ENCODE results near the gene NUPR1. TPM values are rescaled to one million over a fixed set of nuclear protein-coding genes. Genes with fewer than 3 reads are reported as not detected.
A peak's percentile ranks its signal among the peaks of the same experiment; 100 is the strongest.

The NUPR1 gene
- total and polyA plus RNA-seq, 4 experiments from 2014 or later, result not detected

- no peaks in the 10 kb centered on the region for H3K9me3 ChIP-seq (ENCODE audit: control insufficient read depth in 1 of 2, low read length in 2 of 2)
- H3K9me3 Mint-ChIP-seq, result no peaks in the 10 kb centered on the region
- H3K27ac Mint-ChIP-seq, result peak overlapping the region in 1 of 7 donors; percentile 11
- H3K4me1 Mint-ChIP-seq, result peaks cover 0 to 6% (median 3%) of the 10 kb centered on the region in 4 donors
- H3K27me3 Mint-ChIP-seq, result no peaks in the 10 kb centered on the region
- no peaks in the 10 kb centered on the region for H3K27me3 ChIP-seq (ENCODE audit: insufficient read depth, low read length)
- H3K36me3 Mint-ChIP-seq, result no peaks in the 10 kb centered on the region
- CTCF ChIA-PET (ENCODE audit: partially characterized antibody), result interaction anchor here (1.3 kb wide), 1 partner anchor 20 kb away, joined by 3 read pairs; no protein-coding TSS in a partner anchor
- POLR2A ChIA-PET (ENCODE audit: partially characterized antibody), result interaction anchor here (0.6 to 1.6 kb wide), 3 partner anchors 10 to 20 kb away, joined by 3 to 11 read pairs (median 4); partner anchors contain the start of gene APOBR
- H3K4me1 ChIP-seq (ENCODE audit: insufficient read depth, low read length), result peaks cover 2% of the 10 kb centered on the region
- no peak for DNase-seq
- H3K36me3 ChIP-seq (ENCODE audit: insufficient read depth, low read length), result no peaks in the 10 kb centered on the region
- no peak overlapping the region for H3K27ac ChIP-seq (ENCODE audit: low read depth, low read length)
- H3K4me3 ChIP-seq (ENCODE audit: low read length in 2 of 2), result no peak overlapping the region
- H3K4me3 Mint-ChIP-seq, result no peak overlapping the region
- intact Hi-C loops (cut with micrococcal nuclease), result no loop called here
Observed at GRCh38 chr16:28514246-28514645, 24.5 kb downstream of the NUPR1 start.

GRCh38 chr16:28513484-28514181 lies 25.1 kb downstream of the NUPR1 start:
- H3K36me3 ChIP-seq (ENCODE audit: insufficient read depth, low read length), result no peaks in the 10 kb centered on the region
- Mint-ChIP-seq H3K4me1 (peaks cover 0 to 6% (median 3%) of the 10 kb centered on the region in 4 donors), H3K36me3 (no peaks in the 10 kb centered on the region), H3K27ac (peak overlapping the region in 6 of 7 donors; percentile 1 to 69 (median 46)), H3K27me3 (no peaks in the 10 kb centered on the region), H3K4me3 (no peak overlapping the region), H3K9me3 (no peaks in the 10 kb centered on the region)
- CTCF ChIA-PET (ENCODE audit: partially characterized antibody), result interaction anchor here (1.3 kb wide), 1 partner anchor 21 kb away, joined by 3 read pairs; no protein-coding TSS in a partner anchor
- H3K27me3 ChIP-seq (ENCODE audit: insufficient read depth, low read length), result no peaks in the 10 kb centered on the region
- POLR2A ChIA-PET (ENCODE audit: partially characterized antibody), result interaction anchor here (0.6 to 1.6 kb wide), 4 partner anchors 10 to 21 kb away, joined by 3 to 11 read pairs (median 4); partner anchors contain the start of genes APOBR and CLN3
- H3K4me1 ChIP-seq (ENCODE audit: insufficient read depth, low read length), result peaks cover 2% of the 10 kb centered on the region
- no peak overlapping the region for H3K4me3 ChIP-seq (ENCODE audit: low read length in 2 of 2)
- intact Hi-C loops (cut with micrococcal nuclease), result no loop called here
- DNase-seq, result no peak
- no peak overlapping the region for H3K27ac ChIP-seq (ENCODE audit: low read depth, low read length)
- no peaks in the 10 kb centered on the region for H3K9me3 ChIP-seq (ENCODE audit: control insufficient read depth in 1 of 2, low read length in 2 of 2)

- Histone ChIP-seq H3K4me3 (ENCODE audit: low read length in 2 of 2) (no peak overlapping the region), H3K9me3 (ENCODE audit: control insufficient read depth in 1 of 2, low read length in 2 of 2) (no peaks in the 10 kb centered on the region), H3K27ac (ENCODE audit: low read depth, low read length) (no peak overlapping the region), H3K4me1 (ENCODE audit: insufficient read depth, low read length) (peaks cover 17% of the 10 kb centered on the region), H3K36me3 (ENCODE audit: insufficient read depth, low read length) (no peaks in the 10 kb centered on the region), H3K27me3 (ENCODE audit: insufficient read depth, low read length) (no peaks in the 10 kb centered on the region)
- peaks cover 0 to 2% (median 0%) of the 10 kb centered on the region in 8 donors for H3K9me3 Mint-ChIP-seq
- H3K27ac Mint-ChIP-seq, result no peak overlapping the region
- no peak for DNase-seq
- H3K4me1 Mint-ChIP-seq, result peaks cover 4 to 19% (median 13%) of the 10 kb centered on the region in 4 donors
- POLR2A ChIA-PET (ENCODE audit: partially characterized antibody), result no interaction called here
- no peaks in the 10 kb centered on the region for H3K36me3 Mint-ChIP-seq
- no peak overlapping the region for H3K4me3 Mint-ChIP-seq
- CTCF ChIA-PET (ENCODE audit: partially characterized antibody), result interaction anchor here (0.9 kb wide), 1 partner anchor 22 kb away, joined by 3 read pairs; no protein-coding TSS in a partner anchor
- H3K27me3 Mint-ChIP-seq, result no peaks in the 10 kb centered on the region
- intact Hi-C loops (cut with micrococcal nuclease), result no loop called here
Observed at GRCh38 chr16:28511801-28512789, 26.7 kb downstream of the NUPR1 start.

- H3K27ac ChIP-seq (ENCODE audit: low read depth, low read length), result no peak overlapping the region
- ChIA-PET CTCF (ENCODE audit: partially characterized antibody) (no interaction called here), POLR2A (ENCODE audit: partially characterized antibody) (interaction anchor here (0.6 to 1.1 kb wide), 2 partner anchors 17 to 1652 kb away, joined by 3 to 4 read pairs; partner anchors contain the start of gene APOBR)
- Mint-ChIP-seq H3K27me3 (no peaks in the 10 kb centered on the region), H3K9me3 (peaks cover 0 to 2% (median 0%) of the 10 kb centered on the region in 8 donors), H3K36me3 (no peaks in the 10 kb centered on the region), H3K4me3 (no peak overlapping the region), H3K4me1 (peaks cover 7 to 21% (median 13%) of the 10 kb centered on the region in 4 donors), H3K27ac (no peak overlapping the region)
- H3K9me3 ChIP-seq (ENCODE audit: control insufficient read depth in 1 of 2, low read length in 2 of 2), result no peaks in the 10 kb centered on the region
- no peaks in the 10 kb centered on the region for H3K36me3 ChIP-seq (ENCODE audit: insufficient read depth, low read length)
- no peak for DNase-seq
- intact Hi-C loops (cut with micrococcal nuclease), result no loop called here
- no peak overlapping the region for H3K4me3 ChIP-seq (ENCODE audit: low read length in 2 of 2)
- no peaks in the 10 kb centered on the region for H3K27me3 ChIP-seq (ENCODE audit: insufficient read depth, low read length)
- peaks cover 18% of the 10 kb centered on the region for H3K4me1 ChIP-seq (ENCODE audit: insufficient read depth, low read length)
Observed at GRCh38 chr16:28511031-28511430, 27.7 kb downstream of the NUPR1 start.

- POLR2A ChIA-PET (ENCODE audit: partially characterized antibody), result interaction anchor here (0.8 kb wide), 1 partner anchor 29 kb away, joined by 4 read pairs; no protein-coding TSS in a partner anchor
- H3K36me3 Mint-ChIP-seq, result no peaks in the 10 kb centered on the region
- Histone ChIP-seq H3K27ac (ENCODE audit: low read depth, low read length) (no peak overlapping the region), H3K4me3 (ENCODE audit: low read length in 2 of 2) (no peak overlapping the region), H3K27me3 (ENCODE audit: insufficient read depth, low read length) (no peaks in the 10 kb centered on the region), H3K4me1 (ENCODE audit: insufficient read depth, low read length) (peaks cover 15% of the 10 kb centered on the region), H3K36me3 (ENCODE audit: insufficient read depth, low read length) (no peaks in the 10 kb centered on the region), H3K9me3 (ENCODE audit: control insufficient read depth in 1 of 2, low read length in 2 of 2) (no peaks in the 10 kb centered on the region)
- peak overlapping the region in 3 of 7 donors; percentile 22 to 80 (median 25) for H3K27ac Mint-ChIP-seq
- intact Hi-C loops (cut with micrococcal nuclease), result no loop called here
- no peak overlapping the region for H3K4me3 Mint-ChIP-seq
- DNase-seq, result no peak
- H3K27me3 Mint-ChIP-seq, result no peaks in the 10 kb centered on the region
- H3K9me3 Mint-ChIP-seq, result peaks cover 0 to 2% (median 0%) of the 10 kb centered on the region in 8 donors
- peaks cover 7 to 17% (median 11%) of the 10 kb centered on the region in 4 donors for H3K4me1 Mint-ChIP-seq
- CTCF ChIA-PET (ENCODE audit: partially characterized antibody), result no interaction called here
Observed at GRCh38 chr16:28505489-28506137, 33.2 kb downstream of the NUPR1 start.

- Mint-ChIP-seq H3K4me1 (peaks cover 8 to 20% (median 11%) of the 10 kb centered on the region in 4 donors), H3K4me3 (no peak overlapping the region), H3K27me3 (no peaks in the 10 kb centered on the region), H3K36me3 (peaks cover 0 to 3% of the 10 kb centered on the region in 2 donors), H3K27ac (no peak overlapping the region), H3K9me3 (peaks cover 0 to 2% (median 0%) of the 10 kb centered on the region in 8 donors)
- H3K27me3 ChIP-seq (ENCODE audit: insufficient read depth, low read length), result no peaks in the 10 kb centered on the region
- POLR2A ChIA-PET (ENCODE audit: partially characterized antibody), result interaction anchor here (2.6 kb wide), 1 partner anchor 11 kb away, joined by 17 read pairs; the partner anchor contains the start of gene APOBR
- no peak overlapping the region for H3K4me3 ChIP-seq (ENCODE audit: low read length in 2 of 2)
- H3K4me1 ChIP-seq (ENCODE audit: insufficient read depth, low read length), result peaks cover 15% of the 10 kb centered on the region
- intact Hi-C loops (cut with micrococcal nuclease), result no loop called here
- DNase-seq, result no peak
- no peaks in the 10 kb centered on the region for H3K36me3 ChIP-seq (ENCODE audit: insufficient read depth, low read length)
- CTCF ChIA-PET (ENCODE audit: partially characterized antibody), result no interaction called here
- no peaks in the 10 kb centered on the region for H3K9me3 ChIP-seq (ENCODE audit: control insufficient read depth in 1 of 2, low read length in 2 of 2)
- no peak overlapping the region for H3K27ac ChIP-seq (ENCODE audit: low read depth, low read length)
Observed at GRCh38 chr16:28504707-28505404, 33.9 kb downstream of the NUPR1 start.
